OCI-LY7 (cell line): Measurements from ENCODE around the gene BCAT1.

ENCODE experiments used
- EZH2phosphoT487 ChIP-seq: fragments of 200-600 bp; sonication (generic); IDR thresholded peaks from 2 replicates; pipeline ENCODE4 v1.6.1; 2018; ENCODE audit warnings: low read depth, borderline replicate concordance, mild to moderate bottlenecking, mixed run types, antibody characterized with exemption, low read length, moderate library complexity, mixed read lengths
- TF ChIP-seq, protein P1 (sequence below): fragments of 200-600 bp; sonication (generic); conservative IDR thresholded peaks from 2 replicates; pipeline ENCODE4 v1.5.1; 2014; ENCODE audit warnings: mild to moderate bottlenecking, antibody characterized with exemption, low read length, moderate library complexity, mixed read lengths

DNA sequence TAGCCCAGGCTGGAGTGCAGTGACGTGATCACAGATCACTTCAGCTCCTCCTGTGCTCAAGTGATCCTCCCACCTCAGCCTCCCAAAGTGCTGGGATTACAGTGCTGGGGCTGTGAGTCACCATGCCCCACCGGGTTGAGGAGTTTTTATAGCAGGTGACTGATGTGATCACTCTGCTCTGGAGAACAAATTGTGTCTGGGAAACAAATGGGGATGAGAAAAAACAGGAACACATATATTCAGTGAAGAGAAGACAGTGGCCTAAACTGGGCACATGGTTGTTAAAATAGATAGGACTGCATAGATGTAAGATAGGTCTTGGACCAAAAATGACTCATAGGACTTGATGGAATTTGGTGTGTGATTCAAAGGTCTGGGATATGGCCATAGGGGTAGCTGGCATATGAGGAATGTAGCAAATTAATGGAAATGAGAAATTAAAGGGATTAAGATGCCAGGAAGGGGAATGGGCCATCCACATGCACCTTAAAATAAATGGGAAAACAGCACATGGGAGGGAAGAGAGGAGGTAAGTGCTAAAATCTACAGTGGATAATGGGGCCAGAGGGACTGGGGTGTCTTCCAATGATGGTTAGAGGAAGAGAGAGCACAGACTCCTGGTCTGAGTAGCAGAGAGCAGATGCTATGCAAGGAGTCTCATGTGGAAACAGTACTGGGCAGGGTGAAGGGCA is 11.2 kb downstream of the BCAT1 start:
- TF ChIP-seq, protein P1, sequence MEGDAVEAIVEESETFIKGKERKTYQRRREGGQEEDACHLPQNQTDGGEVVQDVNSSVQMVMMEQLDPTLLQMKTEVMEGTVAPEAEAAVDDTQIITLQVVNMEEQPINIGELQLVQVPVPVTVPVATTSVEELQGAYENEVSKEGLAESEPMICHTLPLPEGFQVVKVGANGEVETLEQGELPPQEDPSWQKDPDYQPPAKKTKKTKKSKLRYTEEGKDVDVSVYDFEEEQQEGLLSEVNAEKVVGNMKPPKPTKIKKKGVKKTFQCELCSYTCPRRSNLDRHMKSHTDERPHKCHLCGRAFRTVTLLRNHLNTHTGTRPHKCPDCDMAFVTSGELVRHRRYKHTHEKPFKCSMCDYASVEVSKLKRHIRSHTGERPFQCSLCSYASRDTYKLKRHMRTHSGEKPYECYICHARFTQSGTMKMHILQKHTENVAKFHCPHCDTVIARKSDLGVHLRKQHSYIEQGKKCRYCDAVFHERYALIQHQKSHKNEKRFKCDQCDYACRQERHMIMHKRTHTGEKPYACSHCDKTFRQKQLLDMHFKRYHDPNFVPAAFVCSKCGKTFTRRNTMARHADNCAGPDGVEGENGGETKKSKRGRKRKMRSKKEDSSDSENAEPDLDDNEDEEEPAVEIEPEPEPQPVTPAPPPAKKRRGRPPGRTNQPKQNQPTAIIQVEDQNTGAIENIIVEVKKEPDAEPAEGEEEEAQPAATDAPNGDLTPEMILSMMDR: no peak
- TF ChIP-seq EZH2phosphoT487: no peak
